Measurements from ENCODE around the gene ABHD10. TPM values are rescaled to one million over a fixed set of nuclear protein-coding genes. Genes with fewer than 3 reads are reported as not detected.
A peak's percentile ranks its signal among the peaks of the same experiment; 100 is the strongest.
"Not testable (repeated sequence)": the region's sequence is repeated elsewhere in the genome, so short reads cannot be mapped to it uniquely, and the experiment has no call there.

The ABHD10 gene
- total RNA-seq, 2 donors from 2014 or later, result 27.6 to 30.9 TPM

- DNase-seq (peak; percentile 67), ATAC-seq (peak; percentile 79 to 86)
- intact Hi-C loops (cut with DNase I), result loop anchor here in 1 of 2 donors (2.0 kb wide), 2 partner anchors 294 to 344 kb away; no protein-coding TSS in a partner anchor
Observed at GRCh38 chr3:112013058-112013783, 34.4 kb downstream of the ABHD10 start.

GRCh38 chr3:112013784-112014143 is 34.9 kb downstream of the ABHD10 start:
- ATAC-seq (no peak), DNase-seq (no peak)
- intact Hi-C loops (cut with DNase I), result loop anchor here in 1 of 2 donors (2.0 kb wide), 2 partner anchors 295 to 345 kb away; no protein-coding TSS in a partner anchor

- intact Hi-C loops (cut with DNase I), result no loop called here
- DNase-seq, result no peak
- ATAC-seq, result no peak
Observed at GRCh38 chr3:112017091-112017490, 38.3 kb downstream of the ABHD10 start.

GRCh38 chr3:112018712-112019111 is 39.9 kb downstream of the ABHD10 start:
- no peak for ATAC-seq
- intact Hi-C loops (cut with DNase I), result no loop called here
- DNase-seq, result no peak

GRCh38 chr3:112019716-112020115 is 40.9 kb downstream of the ABHD10 start:
- intact Hi-C loops (cut with DNase I), result no loop called here
- DNase-seq (no peak), ATAC-seq (no peak)

GRCh38 chr3:112020674-112021085 is 41.9 kb downstream of the ABHD10 start:
- intact Hi-C loops (cut with DNase I), result no loop called here
- no peak for ATAC-seq
- DNase-seq, result no peak

- no peak for ATAC-seq
- intact Hi-C loops (cut with DNase I), result no loop called here
- no peak for DNase-seq
Observed at GRCh38 chr3:112027142-112027541, 48.3 kb downstream of the ABHD10 start.

GRCh38 chr3:112027826-112028225 is 49.0 kb downstream of the ABHD10 start:
- intact Hi-C loops (cut with DNase I), result no loop called here
- no peak for DNase-seq
- ATAC-seq, result peak; percentile 67 to 91

- no peak for ATAC-seq
- DNase-seq, result no peak
- intact Hi-C loops (cut with DNase I), result no loop called here
Observed at GRCh38 chr3:112030901-112031300, 52.1 kb downstream of the ABHD10 start.

- no peak for ATAC-seq
- DNase-seq, result no peak
- intact Hi-C loops (cut with DNase I), result no loop called here
Observed at GRCh38 chr3:112032098-112032731, 53.4 kb downstream of the ABHD10 start.

GRCh38 chr3:112034436-112034835 is 55.6 kb downstream of the ABHD10 start, which contains the start of gene TMPRSS7:
TMPRSS7 (plus strand) TSS chr3:112034736; CDS start chr3:112034846, 110 bp downstream.
- DNase-seq (no peak), ATAC-seq (no peak)
- intact Hi-C loops (cut with DNase I), result no loop called here

GRCh38 chr3:112035241-112035640 is 56.4 kb downstream of the ABHD10 start:
- no peak for DNase-seq
- intact Hi-C loops (cut with DNase I), result no loop called here
- no peak for ATAC-seq

GRCh38 chr3:112037194-112037593 is 58.4 kb downstream of the ABHD10 start:
- intact Hi-C loops (cut with DNase I); DNase-seq; ATAC-seq: not testable (repeated sequence)

- DNase-seq (no peak), ATAC-seq (no peak)
- intact Hi-C loops (cut with DNase I), result no loop called here
Observed at GRCh38 chr3:112038863-112039262, 60.0 kb downstream of the ABHD10 start.

- intact Hi-C loops (cut with DNase I), result loop anchor here in 1 of 2 donors (5.0 kb wide), 1 partner anchor 54 kb away; no protein-coding TSS in a partner anchor
- ATAC-seq, result no peak
- DNase-seq, result no peak
Observed at GRCh38 chr3:112041321-112041720, 62.5 kb downstream of the ABHD10 start.

- intact Hi-C loops (cut with DNase I), result loop anchor here in 1 of 2 donors (5.0 kb wide), 1 partner anchor 56 kb away; no protein-coding TSS in a partner anchor
- ATAC-seq, result no peak
- no peak for DNase-seq
Observed at GRCh38 chr3:112042842-112043280, 64.0 kb downstream of the ABHD10 start.

All from left cardiac atrium (tissue), 4 donors.